ENCODE results near the gene CA10.

GRCh38 chr17:51833045-51833444 lies 325.5 kb downstream of the CA10 start:
- TF ChIP-seq, protein P1, sequence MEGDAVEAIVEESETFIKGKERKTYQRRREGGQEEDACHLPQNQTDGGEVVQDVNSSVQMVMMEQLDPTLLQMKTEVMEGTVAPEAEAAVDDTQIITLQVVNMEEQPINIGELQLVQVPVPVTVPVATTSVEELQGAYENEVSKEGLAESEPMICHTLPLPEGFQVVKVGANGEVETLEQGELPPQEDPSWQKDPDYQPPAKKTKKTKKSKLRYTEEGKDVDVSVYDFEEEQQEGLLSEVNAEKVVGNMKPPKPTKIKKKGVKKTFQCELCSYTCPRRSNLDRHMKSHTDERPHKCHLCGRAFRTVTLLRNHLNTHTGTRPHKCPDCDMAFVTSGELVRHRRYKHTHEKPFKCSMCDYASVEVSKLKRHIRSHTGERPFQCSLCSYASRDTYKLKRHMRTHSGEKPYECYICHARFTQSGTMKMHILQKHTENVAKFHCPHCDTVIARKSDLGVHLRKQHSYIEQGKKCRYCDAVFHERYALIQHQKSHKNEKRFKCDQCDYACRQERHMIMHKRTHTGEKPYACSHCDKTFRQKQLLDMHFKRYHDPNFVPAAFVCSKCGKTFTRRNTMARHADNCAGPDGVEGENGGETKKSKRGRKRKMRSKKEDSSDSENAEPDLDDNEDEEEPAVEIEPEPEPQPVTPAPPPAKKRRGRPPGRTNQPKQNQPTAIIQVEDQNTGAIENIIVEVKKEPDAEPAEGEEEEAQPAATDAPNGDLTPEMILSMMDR (IDR thresholded peaks at IDR 0.05) = no peak
- no peak for TF ChIP-seq POLR2A (IDR thresholded peaks at IDR 0.05; ENCODE audit: low read depth)
